NCI-H345 (cell line): Measurements from ENCODE around the gene GZMM.

Experiments
- DNase-seq: peaks from one replicate; lab custom pipeline; 2025; lab: John Stamatoyannopoulos, UW

Gene GZMM

DNA sequence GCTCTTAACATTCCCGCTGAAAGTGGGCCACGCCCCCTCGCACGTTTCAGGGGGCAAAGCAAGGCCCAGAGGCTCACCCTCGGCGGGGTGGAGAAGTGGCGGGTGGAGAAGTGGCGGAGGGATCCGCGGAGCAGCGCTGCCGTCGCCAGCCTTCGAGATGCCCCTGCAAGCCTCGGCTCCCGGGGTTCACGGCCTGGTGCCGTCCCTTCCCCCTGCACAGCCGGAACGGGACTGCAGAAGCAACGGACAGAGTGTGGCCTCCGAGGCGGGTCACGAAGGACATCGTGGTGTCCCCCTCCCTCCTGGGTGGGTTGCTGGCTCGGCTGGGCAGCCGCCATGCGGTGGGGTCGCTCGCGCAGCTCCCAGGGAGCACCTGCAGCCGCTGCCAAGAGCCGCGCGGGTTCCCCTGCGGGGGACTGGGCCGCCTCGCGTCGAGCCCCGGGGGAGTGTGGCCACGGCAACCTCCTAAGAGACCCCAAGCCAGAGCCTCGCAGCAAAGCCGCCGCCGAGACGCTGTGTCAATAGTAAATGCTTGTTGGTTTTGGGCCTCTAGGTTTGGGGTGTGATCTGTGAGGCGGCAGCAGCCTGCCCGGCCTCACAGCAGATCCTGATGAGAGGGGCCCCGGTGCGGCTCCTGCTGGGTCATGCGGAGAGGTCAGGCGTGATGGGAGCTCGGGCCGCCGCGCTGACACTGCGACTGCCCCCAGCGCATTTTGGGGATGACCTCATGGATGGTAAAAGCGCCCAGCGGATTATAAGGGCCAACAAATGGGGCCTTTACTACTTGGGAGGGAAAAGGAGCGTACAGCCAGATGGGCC is 31.1 kb upstream of the GZMM start:
- peak; percentile 85 for DNase-seq

DNA sequence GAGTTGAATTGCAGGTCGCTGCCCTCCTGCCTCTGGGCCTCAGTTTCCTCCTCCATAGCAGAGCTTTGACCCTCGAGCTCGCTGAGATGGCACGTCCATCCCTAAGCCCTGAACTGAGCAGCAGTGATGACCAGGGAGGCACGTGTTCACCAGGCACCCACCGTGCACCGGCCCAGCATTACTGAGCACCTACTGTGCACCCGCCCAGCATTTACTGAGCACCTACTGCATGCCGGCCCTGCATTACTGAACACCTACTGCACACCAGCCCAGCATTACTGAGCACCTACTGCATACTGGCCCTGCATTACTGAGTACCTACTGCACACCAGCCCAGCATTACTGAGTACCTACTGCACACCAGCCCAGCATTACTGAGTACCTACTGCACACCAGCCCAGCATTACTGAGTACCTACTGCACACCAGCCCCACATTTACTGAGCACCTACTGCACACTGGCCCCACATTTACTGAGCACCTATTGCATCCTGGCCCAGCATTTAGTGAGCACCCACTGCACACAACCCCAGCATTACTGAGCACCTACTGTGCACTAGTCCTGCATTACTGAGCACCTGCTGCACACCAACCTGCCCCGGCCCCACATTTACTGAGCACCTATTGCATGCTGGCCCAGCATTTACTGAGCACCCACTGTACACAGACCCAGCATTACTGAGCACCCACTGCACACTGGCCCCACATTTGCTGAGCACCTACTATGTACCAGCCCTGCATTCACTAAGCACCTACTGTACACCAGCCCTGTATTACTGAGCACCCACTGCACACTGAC is 30.3 kb upstream of the GZMM start:
- DNase-seq = no peak

DNA sequence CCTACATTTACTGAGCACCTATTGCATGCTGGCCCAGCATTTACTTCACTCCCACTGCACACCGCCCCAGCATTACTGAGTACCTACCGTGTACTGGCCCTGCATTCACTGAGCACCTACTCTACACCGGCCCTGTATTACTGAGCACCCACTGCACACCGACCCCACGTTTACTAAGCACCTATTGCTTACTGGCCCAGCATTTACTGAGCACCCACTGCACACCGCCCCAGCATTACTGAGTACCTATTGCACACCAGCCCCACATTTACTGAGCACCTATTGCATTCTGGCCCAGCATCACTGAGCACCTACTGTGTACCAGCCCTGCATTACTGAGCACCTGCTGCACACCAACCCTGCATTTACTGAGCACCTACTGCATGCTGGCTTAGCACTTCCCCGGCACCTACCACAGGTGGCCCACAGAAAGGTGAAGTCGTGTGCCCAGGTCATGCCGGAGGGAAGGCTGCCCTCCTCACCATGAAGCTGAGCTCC is 29.6 kb upstream of the GZMM start:
- DNase-seq = no peak

GRCh38 chr19:517721-518597 is 25.9 kb upstream of the GZMM start:
- no peak for DNase-seq

DNA sequence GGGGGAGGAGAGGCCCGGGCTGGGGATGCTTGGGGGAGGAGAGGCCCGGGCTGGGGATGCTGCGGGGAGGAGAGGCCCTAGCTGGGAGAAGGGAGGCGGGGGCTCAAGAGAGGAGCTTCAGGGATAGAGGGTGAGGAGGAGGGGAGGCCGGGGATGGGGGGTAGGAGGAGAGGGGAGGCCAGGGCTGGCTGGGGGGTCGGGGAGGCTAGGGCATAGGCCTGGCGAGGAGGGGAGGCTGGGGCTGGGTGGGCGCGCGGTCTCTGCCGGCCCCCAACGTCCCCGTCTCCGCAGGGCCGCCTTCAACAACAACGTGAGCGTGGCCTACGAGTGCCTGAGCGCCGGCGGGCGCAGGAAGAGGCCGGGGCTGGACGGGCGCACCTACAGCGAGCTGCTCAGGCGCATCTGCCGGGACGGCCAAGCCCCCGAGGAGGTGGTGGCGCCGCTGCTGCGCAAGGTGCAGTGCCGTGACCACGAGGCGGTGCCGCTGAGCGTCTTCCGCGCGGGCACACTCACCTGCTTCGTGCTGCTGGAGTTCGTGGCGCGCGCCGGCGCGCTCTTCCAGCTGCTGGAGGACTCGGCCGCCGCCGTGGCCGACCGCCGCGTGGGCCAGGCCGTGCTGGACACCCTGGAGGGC is 25.1 kb upstream of the GZMM start:
- DNase-seq = no peak

DNA sequence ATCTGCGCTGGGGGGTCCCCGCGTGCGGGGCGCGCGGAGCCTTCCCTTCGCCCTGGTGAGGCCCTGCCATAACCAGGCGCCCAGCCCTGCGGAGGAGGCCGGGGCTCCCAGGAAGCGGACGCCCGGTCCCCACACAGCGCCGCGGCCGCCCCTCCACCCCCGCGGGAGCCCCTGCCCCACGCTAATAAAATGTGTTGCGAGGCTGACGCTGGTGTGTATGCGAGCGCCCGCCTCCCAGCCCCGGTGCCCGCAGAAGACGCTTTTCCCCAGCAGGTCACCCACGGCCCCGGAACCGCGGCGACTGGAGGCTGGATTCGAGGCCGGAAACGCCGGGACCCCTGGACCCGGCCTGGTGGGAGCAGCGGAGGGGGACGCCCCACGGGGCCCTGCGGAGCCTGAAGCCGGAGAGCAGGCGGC is 24.4 kb upstream of the GZMM start:
- DNase-seq = no peak

DNA sequence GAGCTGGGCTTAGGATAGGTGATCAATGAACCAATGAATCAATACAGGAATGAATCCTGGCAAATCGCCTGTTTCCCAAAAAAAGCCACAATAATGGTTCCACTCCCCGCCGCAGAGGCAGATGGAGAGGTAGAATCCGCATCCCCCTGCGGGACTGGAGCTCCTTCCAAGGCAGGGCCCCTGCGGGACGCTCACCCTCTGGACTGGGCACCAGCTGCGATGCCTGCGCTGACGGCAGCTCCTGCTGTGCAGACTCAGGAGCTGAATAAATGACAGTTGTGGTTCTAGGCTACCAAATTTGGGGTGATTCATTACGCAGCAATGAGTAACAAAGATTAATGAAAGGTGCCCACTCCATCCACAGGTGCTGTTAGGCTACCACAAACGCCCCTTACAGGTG is 21.1 kb upstream of the GZMM start:
- DNase-seq = no peak

DNA sequence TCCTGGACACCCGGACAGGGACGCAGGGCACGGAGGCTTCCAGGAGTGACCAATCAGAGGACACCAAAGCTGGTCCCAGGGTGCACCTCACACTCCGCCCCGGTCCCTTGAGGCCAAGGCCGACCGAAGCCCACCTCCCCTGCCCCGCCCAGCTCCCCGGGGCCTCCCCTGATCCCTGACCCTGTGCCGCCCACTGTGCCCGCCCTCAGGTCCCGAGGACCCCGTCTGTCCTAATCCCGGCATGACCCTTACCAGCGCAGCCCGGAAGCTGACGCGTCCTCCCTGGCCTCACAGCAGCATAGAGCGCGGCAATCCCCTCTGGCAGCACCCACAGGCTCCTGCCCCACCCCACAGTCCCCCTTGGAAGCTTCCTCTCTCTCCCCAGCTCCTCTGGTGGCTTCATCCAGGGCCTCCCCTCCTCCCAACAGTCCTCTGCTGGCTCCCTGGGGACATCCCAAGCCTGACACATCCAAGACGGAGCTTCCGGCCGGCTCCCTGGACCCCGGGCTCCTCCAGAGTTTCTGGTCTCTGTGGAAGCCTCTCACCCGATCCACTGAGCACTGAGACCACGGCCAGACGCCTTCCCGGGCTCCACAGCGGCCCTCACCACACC is 19.7 kb upstream of the GZMM start:
- peak; percentile 55 for DNase-seq

GRCh38 chr19:525029-525428 is 18.8 kb upstream of the GZMM start:
- DNase-seq = no peak

DNA sequence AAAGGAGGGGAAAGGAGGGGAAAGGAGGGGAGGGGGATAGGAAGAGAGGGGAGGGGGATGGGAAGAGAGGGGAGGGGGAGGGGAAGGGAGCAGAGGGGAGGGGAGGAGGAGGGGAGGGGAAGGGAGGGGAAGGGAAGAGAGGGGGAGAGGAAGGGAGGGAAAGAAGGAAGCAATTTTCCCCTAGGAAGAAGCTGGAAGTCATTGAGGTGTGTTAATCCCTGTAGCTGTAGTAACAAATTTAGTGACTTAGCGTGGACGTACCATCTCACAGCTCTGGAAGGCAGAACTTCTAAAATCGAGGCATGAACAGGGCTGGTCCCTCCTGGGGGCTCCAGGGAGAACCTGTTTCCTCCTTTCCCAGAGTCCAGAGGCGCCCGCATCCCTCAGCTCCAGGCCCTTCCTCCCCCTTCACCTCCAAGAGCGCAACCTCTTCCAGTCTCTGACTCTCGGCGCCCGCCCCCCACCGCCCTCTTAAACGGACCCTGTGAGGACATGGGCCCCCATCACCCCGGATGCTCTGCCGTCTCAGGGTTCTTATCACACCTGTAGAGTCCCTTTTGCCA is 17.9 kb upstream of the GZMM start:
- no peak for DNase-seq

DNA sequence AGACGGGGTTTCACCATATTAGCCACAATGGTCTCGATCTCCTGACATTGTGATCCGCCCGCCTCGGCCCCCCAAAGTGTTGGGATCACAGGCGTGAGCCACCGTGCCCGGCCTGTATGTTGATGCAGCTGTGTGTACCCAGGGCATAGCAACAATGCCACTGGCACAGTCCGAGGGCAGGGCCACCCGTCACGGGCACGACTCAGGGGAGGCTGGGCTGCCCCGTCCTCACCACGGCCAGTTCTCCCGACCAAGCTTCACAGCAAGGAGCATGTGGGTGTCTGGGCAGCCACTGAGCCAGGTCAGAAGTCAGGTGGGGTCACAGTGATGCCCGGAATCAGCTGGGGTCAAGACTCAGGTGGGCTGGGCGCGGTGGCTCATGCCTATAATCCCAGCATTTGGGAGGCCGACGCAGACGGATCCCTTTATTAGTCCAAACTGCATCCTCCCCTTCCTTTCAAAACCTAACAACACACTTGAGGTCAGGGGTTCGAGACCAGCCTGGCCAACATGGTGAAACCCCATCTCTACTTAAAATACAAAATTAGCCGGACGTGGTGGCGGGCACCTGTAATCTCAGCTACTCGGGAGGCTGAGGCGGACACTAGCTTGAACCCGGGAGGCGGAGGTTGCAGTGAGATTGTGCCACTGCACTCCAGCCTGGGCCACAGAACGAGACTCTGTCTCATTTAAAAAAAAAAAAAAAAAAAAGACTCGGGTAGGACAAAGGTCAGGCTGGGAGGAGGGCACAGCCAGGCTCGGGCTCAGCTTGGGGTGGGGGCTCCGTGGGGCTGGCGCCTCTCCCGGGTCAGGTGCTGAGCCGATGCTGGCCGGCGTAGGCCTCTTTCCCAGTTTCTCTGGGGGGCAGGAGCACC is 13.5 kb upstream of the GZMM start:
- DNase-seq = no peak

DNA sequence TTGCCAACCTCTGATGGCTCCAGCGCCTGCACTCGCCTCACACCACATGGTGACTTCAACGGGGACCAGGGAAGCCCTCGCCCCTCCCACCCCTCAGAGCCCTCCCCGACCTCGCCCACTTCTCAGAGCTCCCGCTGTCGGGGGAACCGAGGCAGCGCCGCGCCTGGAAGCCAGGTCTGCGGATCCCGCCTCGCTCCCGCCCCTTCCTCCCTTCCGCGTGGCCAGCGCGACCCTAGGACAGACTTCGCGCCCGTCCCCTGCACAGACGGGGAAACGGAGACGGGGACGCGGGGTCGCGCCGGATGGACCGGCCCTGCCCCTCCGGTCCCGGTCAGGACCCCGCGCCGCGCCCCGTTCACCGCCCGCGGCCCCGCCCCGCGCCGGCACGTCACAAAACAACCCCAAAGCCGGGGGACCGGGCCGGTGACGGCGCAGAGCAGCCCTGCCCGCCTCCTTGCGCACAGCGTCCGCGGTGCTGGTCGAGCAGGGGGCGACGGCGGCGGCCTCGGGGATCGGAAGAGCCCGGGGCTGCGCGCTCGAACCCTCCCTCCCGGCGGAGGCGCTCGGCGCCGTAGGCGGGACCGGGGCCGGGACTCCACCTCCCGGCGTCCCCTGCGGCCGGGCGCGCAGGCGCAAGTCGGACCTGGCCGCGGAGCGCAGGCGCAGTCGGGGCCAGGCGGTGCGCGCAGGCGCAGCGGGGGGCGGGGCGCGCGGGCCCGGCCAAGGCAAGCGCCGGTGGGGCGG is 12.7 kb upstream of the GZMM start:
- peak; percentile 89 for DNase-seq

DNA sequence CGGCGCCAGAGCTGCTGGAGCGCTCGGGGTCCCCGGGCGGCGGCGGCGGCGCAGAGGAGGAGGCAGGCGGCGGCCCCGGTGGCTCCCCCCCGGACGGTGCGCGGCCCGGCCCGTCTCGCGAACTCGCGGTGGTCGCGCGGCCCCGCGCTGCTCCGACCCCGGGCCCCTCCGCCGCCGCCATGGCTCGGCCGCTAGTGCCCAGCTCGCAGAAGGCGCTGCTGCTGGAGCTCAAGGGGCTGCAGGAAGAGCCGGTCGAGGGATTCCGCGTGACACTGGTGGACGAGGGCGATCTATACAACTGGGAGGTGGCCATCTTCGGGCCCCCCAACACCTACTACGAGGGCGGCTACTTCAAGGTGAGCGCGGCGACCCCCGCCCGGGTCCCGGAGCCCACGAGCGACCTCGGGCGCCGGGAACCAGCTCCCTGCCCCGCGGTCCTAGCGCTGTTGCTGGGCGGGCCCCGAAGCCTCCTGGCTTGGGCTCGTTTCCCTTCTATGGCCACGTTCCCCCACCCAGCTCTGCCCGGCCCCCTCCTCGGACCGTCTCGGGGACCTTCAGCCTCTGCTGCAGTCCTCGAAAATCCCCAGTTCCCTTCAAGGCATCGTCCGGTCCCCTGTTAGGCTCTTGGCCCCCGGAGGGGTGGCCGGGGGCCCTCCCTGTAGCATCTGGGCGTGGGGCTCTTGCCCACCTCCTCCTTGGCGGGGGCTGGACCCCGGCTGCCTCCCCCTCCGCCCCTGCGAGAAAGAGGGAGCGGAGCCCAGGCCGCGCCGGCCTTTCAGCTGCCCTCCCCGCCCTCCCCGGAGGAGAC is 11.9 kb upstream of the GZMM start, which contains the start of gene CDC34:
Gene CDC34 (plus strand): TSS at position 8 of the 808 bp plus-strand sequence. CDS start 172 bp downstream, at position 180.
- DNase-seq = no peak

DNA sequence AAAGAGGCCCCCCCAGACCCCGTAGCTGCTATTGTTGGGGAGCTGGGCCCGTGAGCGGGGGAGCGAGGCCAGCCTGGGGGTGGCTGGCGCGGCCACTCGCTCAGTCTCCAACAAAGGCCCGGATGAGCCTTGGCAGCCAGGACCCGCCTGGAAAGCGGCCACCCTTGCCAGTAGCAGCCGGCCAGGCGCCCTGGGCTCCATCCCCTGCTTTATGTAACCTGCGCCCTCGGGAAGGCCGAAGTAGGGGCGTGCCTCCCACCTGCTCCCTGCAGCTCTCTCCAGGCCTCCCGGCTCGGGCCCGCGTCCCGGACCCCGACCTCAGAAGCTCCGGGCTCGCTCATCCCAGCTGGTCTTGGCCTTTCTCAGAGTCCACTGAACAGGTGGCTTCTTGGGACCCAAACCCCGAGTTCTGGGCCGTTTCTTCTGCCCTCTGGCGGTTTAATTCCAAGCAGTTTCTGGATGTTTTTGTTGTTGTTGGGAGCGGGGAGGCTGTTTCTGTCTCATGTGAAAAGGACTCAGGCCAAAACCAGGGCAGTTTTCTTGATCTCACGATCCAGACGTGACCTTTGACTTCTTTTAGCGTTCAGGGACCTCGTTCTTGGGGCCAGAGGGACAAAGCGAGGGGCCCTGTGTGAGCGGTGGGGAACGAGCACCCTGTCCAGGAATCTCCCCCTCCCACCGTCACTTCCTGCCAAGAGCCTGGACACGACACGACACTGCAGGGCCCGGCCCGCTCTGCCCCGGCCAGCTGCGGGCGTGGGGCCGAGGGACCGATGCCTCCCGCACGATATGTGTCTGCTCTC is 11.1 kb upstream of the GZMM start:
- DNase-seq = peak; percentile 39

DNA sequence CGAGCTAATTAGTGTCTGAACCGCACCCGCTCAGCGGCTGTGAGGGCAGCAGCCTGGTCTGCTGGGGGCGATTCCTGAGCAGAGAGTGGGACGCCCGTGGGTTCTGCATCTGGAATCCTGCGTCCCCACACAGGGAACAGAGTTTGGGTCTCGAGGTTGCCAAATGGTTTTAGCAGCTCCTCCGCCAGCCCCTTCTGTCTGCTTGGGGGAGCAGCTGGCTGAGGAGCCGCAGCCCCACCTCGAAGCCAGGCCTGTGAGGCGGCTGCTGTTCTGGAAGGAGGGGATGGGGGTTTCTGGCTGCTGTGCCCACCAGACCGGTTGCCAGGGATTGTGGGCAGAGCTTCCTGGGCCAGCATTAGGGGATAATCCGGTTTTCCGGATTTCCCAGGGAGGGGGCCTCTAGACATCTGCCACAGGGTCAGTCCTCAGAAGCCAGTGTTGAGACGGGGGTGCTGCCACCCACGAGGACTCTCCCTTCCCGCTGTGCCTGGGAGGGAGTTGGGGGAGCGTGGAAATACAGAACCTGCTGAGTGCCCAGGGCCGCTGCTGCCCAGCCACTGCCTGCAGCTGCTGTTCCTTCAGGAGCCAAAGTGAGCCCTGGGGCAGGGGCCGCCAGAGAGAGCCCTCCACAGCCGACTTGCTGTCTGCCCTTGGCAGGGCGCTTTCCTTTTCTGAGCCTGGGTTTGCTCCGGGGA is 10.3 kb upstream of the GZMM start:
- DNase-seq = no peak

DNA sequence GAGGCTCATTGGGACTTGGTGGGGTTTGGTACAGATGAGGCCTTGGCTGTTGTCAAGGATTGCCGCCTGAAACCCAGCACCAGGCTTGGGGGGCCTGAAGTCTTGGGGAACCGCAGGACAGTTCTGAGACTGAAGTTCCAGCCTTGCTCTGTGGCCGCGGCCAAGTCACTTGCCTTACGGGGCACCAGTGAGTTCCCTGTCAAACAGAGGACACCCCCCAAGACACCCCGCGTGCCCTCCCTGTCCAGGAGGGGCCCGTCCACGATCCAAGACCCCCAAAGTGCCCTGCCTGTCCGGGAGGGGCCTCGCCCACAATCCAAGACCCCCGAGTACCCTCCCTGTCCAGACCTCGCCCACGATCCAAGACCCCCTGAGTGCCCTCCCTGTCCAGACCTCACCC is 9.8 kb upstream of the GZMM start:
- no peak for DNase-seq
